Natural killer cell (primary cell): Measurements from ENCODE around the gene SYNDIG1. TPM values are rescaled to one million over a fixed set of nuclear protein-coding genes. Genes with fewer than 3 reads are reported as not detected.

Experiments used
- ATAC-seq, 3 donors: fragments of 150-1000 bp in 2 of 3; fragments of 200-7000 bp in 1 of 3; cut with Tn5 transposase; 1 replicate in 1 of 3; 2 replicates in 2 of 3; pipeline ENCODE4 v1.10.0; 2021; ENCODE audit warnings: mild to moderate bottlenecking in 2 of 3, moderate library complexity in 2 of 3
- DNase-seq, 2 donors: peaks; one replicate each; pipeline versions ENCODE4 v3.0.0 to v3.0.0-alpha.2; 2013 to 2021; ENCODE audit warnings: mixed read lengths in 1 of 2
- H3K27ac ChIP-seq: one replicate; pipeline ENCODE4 v1.5.1; 2013; ENCODE audit warnings: mild to moderate bottlenecking, low read length
- H3K27me3 ChIP-seq: one replicate; pipeline ENCODE4 v1.6.1; 2013; ENCODE audit warnings: low read length; ENCODE audit not compliant: control insufficient read depth, insufficient read depth
- H3K36me3 ChIP-seq: one replicate; pipeline ENCODE4 v1.6.1; 2013; ENCODE audit warnings: low read length; ENCODE audit not compliant: control insufficient read depth, insufficient read depth
- H3K4me1 ChIP-seq: one replicate; pipeline ENCODE4 v1.6.1; 2013; ENCODE audit warnings: low read length; ENCODE audit not compliant: control insufficient read depth, insufficient read depth
- H3K4me3 ChIP-seq: one replicate; pipeline ENCODE4 v1.5.1; 2013; ENCODE audit warnings: low read length
- H3K9me3 ChIP-seq: one replicate; pipeline ENCODE4 v1.6.1; 2013; ENCODE audit warnings: low read length; ENCODE audit not compliant: control insufficient read depth, insufficient read depth
- H3K27ac Mint-ChIP-seq, 2 donors: one replicate each; pipeline ENCODE4 v1.8.0; 2022; ENCODE audit warnings: mild to moderate bottlenecking in 2 of 2, mixed read lengths in 2 of 2, moderate library complexity in 1 of 2
- H3K27me3 Mint-ChIP-seq, 2 donors: one replicate each; pipeline ENCODE4 v1.8.0; 2022; ENCODE audit warnings: low read depth in 2 of 2, mixed read lengths in 2 of 2
- H3K36me3 Mint-ChIP-seq: one replicate; pipeline ENCODE4 v1.8.0; 2022; ENCODE audit warnings: mixed read lengths
- H3K4me1 Mint-ChIP-seq, 2 donors: one replicate each; pipeline ENCODE4 v1.8.0; 2022; ENCODE audit warnings: mixed read lengths in 2 of 2
- H3K4me3 Mint-ChIP-seq: one replicate; pipeline ENCODE4 v1.8.0; 2022; ENCODE audit warnings: mild to moderate bottlenecking, moderate library complexity, mixed read lengths
- H3K9me3 Mint-ChIP-seq, 2 donors: one replicate each; pipeline ENCODE4 v1.8.0; 2022; ENCODE audit warnings: mixed read lengths in 2 of 2
- WGBS: methylation state at CpG from one replicate; pipeline ENCODE4 v1.1.7; 2013; ENCODE audit warnings: missing lambda C conversion rate; ENCODE audit not compliant: insufficient coverage; 5-methylcytosine and 5-hydroxymethylcytosine counted together
- intact Hi-C: fragments of 100-400 bp; cut with micrococcal nuclease; formaldehyde crosslinking; loops from one replicate; pipeline ENCODE4 v1.14.2; 2022
- total RNA-seq, 4 donors: library from RNA; stranded (reverse); fragments of 120-200 nt in 1 of 4; gene quantifications; one replicate each; pipeline versions ENCODE4 v1.2.3 to v1.2.4, GENCODE V29; 2013 to 2022
- TF ChIP-seq, protein P1 (sequence below): fragments of 200-600 bp; IDR thresholded peaks from one replicate; pipeline ENCODE4 v1.8.0; 2022; ENCODE audit warnings: antibody characterized with exemption

Gene SYNDIG1
- total RNA-seq, 3 donors from 2014 or later (not counting 1 experiment from before 2014, with no cell fraction given), result not detected

DNA sequence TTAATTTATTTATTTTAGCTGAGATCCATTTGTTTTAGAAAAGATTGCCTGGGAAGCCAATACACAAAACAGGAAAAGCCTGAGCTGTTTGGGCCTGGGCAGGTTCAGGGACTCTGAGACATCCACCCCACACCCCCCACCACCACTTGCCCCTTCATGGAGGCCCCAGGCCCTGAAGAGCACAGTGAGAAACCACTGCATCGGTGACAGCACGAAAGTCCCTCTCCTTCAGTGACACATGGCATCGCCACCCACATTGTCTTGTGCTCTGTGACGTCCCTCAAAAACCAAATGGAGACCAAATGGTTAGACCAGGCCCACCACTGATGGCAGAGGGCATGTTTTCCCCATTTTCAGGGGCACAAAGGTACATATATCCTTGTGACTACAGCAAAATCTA, 106.4 kb downstream of the SYNDIG1 start:
- Mint-ChIP-seq H3K36me3 (no peaks in the 10 kb centered on the region), H3K27me3 (peaks cover 0 to 7% of the 10 kb centered on the region in 2 donors), H3K9me3 (no peaks in the 10 kb centered on the region), H3K27ac (no peak overlapping the region), H3K4me3 (no peak overlapping the region), H3K4me1 (no peaks in the 10 kb centered on the region)
- Histone ChIP-seq H3K9me3 (no peaks in the 10 kb centered on the region), H3K4me1 (no peaks in the 10 kb centered on the region), H3K27ac (no peak overlapping the region), H3K36me3 (no peaks in the 10 kb centered on the region), H3K4me3 (no peak overlapping the region), H3K27me3 (no peaks in the 10 kb centered on the region)
- intact Hi-C loops, result no loop called here
- DNase-seq, result no peak
- 74% methylated on average over 4 of the region's 4 CpGs for WGBS
- TF ChIP-seq, protein P1, sequence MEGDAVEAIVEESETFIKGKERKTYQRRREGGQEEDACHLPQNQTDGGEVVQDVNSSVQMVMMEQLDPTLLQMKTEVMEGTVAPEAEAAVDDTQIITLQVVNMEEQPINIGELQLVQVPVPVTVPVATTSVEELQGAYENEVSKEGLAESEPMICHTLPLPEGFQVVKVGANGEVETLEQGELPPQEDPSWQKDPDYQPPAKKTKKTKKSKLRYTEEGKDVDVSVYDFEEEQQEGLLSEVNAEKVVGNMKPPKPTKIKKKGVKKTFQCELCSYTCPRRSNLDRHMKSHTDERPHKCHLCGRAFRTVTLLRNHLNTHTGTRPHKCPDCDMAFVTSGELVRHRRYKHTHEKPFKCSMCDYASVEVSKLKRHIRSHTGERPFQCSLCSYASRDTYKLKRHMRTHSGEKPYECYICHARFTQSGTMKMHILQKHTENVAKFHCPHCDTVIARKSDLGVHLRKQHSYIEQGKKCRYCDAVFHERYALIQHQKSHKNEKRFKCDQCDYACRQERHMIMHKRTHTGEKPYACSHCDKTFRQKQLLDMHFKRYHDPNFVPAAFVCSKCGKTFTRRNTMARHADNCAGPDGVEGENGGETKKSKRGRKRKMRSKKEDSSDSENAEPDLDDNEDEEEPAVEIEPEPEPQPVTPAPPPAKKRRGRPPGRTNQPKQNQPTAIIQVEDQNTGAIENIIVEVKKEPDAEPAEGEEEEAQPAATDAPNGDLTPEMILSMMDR, result no peak
- no peak for ATAC-seq

DNA sequence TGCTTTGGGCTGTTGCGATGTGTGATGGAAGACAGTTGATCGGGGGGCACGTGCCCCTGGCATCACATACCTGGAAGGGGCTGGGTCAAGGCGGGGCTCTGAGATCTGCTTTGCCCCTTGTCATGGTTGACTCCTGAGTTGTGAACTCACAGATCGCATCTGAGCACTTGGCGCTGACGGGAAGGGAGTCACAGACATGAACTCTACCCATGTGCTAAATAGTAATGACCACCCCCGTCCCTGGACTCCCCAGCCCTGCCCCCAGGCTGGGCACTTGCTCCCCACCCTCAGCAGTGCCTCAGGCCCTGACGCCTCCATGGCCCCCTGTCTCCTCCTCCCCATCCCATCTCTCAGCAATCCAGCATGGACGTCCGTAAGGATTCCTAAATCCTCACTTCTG, 107.0 kb downstream of the SYNDIG1 start:
- Histone ChIP-seq H3K36me3 (no peaks in the 10 kb centered on the region), H3K9me3 (no peaks in the 10 kb centered on the region), H3K27me3 (no peaks in the 10 kb centered on the region), H3K4me1 (no peaks in the 10 kb centered on the region), H3K4me3 (no peak overlapping the region), H3K27ac (no peak overlapping the region)
- WGBS, result 93% methylated on average over 11 of the region's 11 CpGs
- Mint-ChIP-seq H3K4me3 (no peak overlapping the region), H3K4me1 (no peaks in the 10 kb centered on the region), H3K27ac (no peak overlapping the region), H3K36me3 (no peaks in the 10 kb centered on the region), H3K27me3 (peaks cover 0 to 7% of the 10 kb centered on the region in 2 donors), H3K9me3 (no peaks in the 10 kb centered on the region)
- TF ChIP-seq, protein P1, result no peak
- intact Hi-C loops, result no loop called here
- ATAC-seq (no peak), DNase-seq (no peak)

GRCh38 chr20:24577271-24577909, 108.0 kb downstream of the SYNDIG1 start:
- H3K4me1 Mint-ChIP-seq, result no peaks in the 10 kb centered on the region
- WGBS, result 83% methylated on average over 10 of the region's 10 CpGs
- H3K27me3 Mint-ChIP-seq, result peaks cover 0 to 7% of the 10 kb centered on the region in 2 donors
- Histone ChIP-seq H3K4me3 (no peak overlapping the region), H3K4me1 (no peaks in the 10 kb centered on the region), H3K36me3 (no peaks in the 10 kb centered on the region), H3K27ac (no peak overlapping the region), H3K27me3 (no peaks in the 10 kb centered on the region), H3K9me3 (no peaks in the 10 kb centered on the region)
- H3K27ac Mint-ChIP-seq, result no peak overlapping the region
- ATAC-seq (no peak), DNase-seq (no peak)
- intact Hi-C loops, result no loop called here
- TF ChIP-seq, protein P1, result no peak
- no peaks in the 10 kb centered on the region for H3K9me3 Mint-ChIP-seq
- no peak overlapping the region for H3K4me3 Mint-ChIP-seq
- no peaks in the 10 kb centered on the region for H3K36me3 Mint-ChIP-seq
